ENCODE measurements around the gene STK38.

The STK38 gene

GRCh38 chr6:36563237-36563927 is 16.1 kb upstream of the STK38 start:
- DNase-seq = no peak

- DNase-seq = no peak
Measured at GRCh38 chr6:36560822-36561221, 13.5 kb upstream of the STK38 start.

- DNase-seq = no peak
Measured at GRCh38 chr6:36559011-36559793, 11.9 kb upstream of the STK38 start.

- no peak for DNase-seq
Measured at GRCh38 chr6:36556281-36556680, 9.0 kb upstream of the STK38 start.

- DNase-seq = no peak
Measured at GRCh38 chr6:36555750-36556252, 8.5 kb upstream of the STK38 start.

- DNase-seq = no peak
Measured at GRCh38 chr6:36550473-36551000, 3.3 kb upstream of the STK38 start.

GRCh38 chr6:36548401-36548743 is 1.1 kb upstream of the STK38 start:
- no peak for DNase-seq

GRCh38 chr6:36547646-36548400 is 544 bp upstream of the STK38 start:
- DNase-seq = peak in 1 of 2 donors; percentile 14

GRCh38 chr6:36546308-36546919 is 865 bp downstream of the STK38 start:
- peak in 1 of 2 donors; percentile 26 for DNase-seq

- no peak for DNase-seq
Measured at GRCh38 chr6:36545767-36546307, 1.4 kb downstream of the STK38 start.

- peak; percentile 43 to 74 for DNase-seq
Measured at GRCh38 chr6:36544228-36544627, 3.1 kb downstream of the STK38 start.

- no peak for DNase-seq
Measured at GRCh38 chr6:36542041-36542440, 5.2 kb downstream of the STK38 start.

GRCh38 chr6:36539814-36540568 is 7.3 kb downstream of the STK38 start:
- peak; percentile 5 to 41 for DNase-seq

GRCh38 chr6:36536873-36537547 is 10.3 kb downstream of the STK38 start:
- no peak for DNase-seq

- DNase-seq = no peak
Measured at GRCh38 chr6:36533321-36533720, 14.0 kb downstream of the STK38 start.

GRCh38 chr6:36526066-36526465 is 21.2 kb downstream of the STK38 start:
- no peak for DNase-seq

- DNase-seq = no peak
Measured at GRCh38 chr6:36525346-36525745, 21.9 kb downstream of the STK38 start.

- no peak for DNase-seq
Measured at GRCh38 chr6:36524871-36525270, 22.4 kb downstream of the STK38 start.

GRCh38 chr6:36523936-36524499 is 23.3 kb downstream of the STK38 start:
- DNase-seq = no peak

GRCh38 chr6:36523451-36523850 is 23.8 kb downstream of the STK38 start:
- no peak for DNase-seq

- DNase-seq = no peak
Measured at GRCh38 chr6:36519352-36519751, 27.9 kb downstream of the STK38 start.

Measured in CD4-positive, alpha-beta T cell treated with Interferon alpha-2 for 1 hour (primary cell).